GM12801 (cell line): ENCODE measurements around the gene NMRK1.

ENCODE experiments used
- CTCF ChIP-seq: IDR thresholded peaks from one replicate; pipeline ENCODE4 v1.5.1; 2011; ENCODE audit warnings: control low read depth; ENCODE audit not compliant: insufficient read length; ENCODE audit errors: extremely low read depth

NMRK1 gene

DNA sequence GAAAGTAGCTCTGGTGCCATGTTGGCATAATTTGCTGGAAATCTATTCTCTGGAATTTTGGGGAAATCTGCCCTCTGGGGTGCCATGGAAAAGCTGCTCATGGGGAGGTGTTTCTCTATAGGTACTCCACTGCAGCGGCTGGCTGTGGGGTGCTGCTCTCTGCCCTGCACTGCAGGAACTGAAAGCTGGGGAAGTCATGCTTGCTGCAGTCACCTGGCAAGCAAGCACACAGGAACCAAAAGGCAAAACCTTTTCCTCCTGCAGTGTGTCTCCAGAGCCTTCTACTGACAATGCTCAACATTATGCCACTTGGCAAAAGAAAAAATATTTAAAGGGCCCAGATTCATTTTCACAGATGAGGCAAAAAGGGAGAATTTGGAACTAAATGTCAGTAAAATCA, 34.1 kb downstream of the NMRK1 start:
- no peak for TF ChIP-seq CTCF

GRCh38 chr9:75051285-75051684, 36.7 kb downstream of the NMRK1 start:
- TF ChIP-seq CTCF: no peak

DNA sequence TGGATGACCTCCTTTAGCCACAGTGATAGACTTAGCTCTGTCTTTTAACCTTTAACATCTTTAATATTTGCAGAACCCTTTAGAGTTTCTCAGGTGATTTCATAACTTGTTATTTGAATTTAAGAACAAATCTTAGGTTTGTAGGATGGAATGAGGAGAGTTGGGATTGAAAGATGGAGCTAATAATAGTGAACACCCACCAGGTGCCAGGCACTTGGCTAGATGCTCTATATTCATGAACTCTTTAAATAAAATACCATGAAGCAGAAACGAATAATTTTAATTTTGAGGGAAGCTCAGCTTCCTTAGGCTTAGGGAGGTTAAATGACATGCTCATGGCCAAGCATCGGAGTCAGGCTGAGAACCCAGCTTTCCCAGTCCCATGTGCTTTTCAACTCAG, 40.4 kb downstream of the NMRK1 start:
- TF ChIP-seq CTCF: no peak

DNA sequence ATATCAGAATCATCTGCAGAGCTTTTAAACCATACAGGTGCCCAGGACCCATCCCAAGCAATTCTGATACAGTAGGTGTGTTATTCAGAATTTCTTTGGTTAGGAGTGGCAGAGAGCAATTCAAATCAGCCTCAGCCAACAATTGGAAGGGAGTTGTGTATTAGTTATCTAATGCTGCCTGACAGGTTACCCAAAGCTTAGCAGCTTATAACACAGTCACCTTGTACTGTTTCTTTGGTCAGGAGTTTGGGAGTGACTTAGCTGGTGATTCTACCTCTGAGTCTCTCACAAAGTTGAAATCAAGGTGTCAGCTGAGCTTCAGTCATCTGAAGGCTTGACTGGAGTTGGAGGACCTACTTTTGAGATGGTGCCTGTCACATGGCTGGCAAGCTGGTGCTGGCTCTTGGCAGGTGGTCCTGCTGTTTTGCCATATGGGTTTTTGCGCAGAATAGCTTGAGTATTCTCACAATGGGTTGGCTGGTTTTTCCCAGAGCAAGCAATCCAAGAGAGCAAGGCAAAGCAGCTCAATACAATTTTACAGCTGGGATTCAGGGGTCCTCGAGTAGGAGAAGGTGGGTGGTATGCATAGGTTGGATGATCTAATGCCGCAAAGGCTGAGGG, 41.1 kb downstream of the NMRK1 start:
- TF ChIP-seq CTCF: no peak

GRCh38 chr9:75041041-75041440, 46.9 kb downstream of the NMRK1 start:
- no peak for TF ChIP-seq CTCF

- no peak for TF ChIP-seq CTCF
Measured at GRCh38 chr9:75039801-75040200, 48.2 kb downstream of the NMRK1 start.

GRCh38 chr9:75039009-75039408, 48.9 kb downstream of the NMRK1 start:
- no peak for TF ChIP-seq CTCF

GRCh38 chr9:75036793-75037192, 51.2 kb downstream of the NMRK1 start:
- no peak for TF ChIP-seq CTCF
